Embryonic facial prominence (tissue), 1 donor: ENCODE data around the gene HPS4.
"Not testable (repeated sequence)": the region's sequence is repeated elsewhere in the genome, so short reads cannot be mapped to it uniquely, and the experiment has no call there.

Source experiments
- DNase-seq: peaks from one replicate; pipeline ENCODE4 v3.0.0-alpha.2; 2016; ENCODE audit errors: extremely low spot score

The HPS4 gene

DNA sequence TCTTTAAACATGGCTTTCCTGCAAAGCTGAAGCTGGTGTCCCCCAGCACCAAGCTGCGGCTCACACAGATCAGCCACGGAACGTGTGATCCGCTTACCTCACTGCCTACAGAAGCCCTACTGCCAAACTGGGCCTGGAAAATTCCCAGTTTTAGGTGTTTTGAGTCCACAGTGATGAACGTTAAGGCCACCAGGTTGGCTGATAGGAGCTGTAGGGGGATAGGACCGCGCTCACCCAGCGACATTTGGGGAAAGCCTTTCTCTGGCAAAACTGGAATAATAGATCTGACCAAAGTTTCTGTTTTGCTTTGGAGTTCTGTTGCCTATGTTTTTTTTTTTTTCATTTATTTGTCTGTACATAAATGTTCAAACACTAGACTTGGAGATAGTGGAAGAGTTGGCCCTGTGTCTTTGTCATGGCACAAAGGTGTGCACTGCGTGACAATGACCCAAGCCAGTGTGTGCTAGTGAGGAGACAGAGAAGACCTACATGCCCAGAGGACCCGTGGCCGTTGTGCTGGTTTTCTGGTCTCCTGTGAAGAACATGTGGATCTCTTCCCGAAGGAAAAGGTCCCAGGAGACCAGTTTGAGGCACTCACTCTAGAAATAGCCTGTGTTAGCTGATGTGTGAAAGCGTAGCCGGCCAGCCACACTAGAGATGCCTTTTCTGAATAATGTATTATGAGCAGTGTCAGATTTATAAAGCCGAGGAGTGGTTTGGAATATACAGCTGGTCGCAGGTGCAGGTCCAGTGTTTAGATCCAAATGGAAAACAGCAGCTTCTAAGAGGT lies 39.5 kb downstream of the HPS4 start:
- DNase-seq: no peak

DNA sequence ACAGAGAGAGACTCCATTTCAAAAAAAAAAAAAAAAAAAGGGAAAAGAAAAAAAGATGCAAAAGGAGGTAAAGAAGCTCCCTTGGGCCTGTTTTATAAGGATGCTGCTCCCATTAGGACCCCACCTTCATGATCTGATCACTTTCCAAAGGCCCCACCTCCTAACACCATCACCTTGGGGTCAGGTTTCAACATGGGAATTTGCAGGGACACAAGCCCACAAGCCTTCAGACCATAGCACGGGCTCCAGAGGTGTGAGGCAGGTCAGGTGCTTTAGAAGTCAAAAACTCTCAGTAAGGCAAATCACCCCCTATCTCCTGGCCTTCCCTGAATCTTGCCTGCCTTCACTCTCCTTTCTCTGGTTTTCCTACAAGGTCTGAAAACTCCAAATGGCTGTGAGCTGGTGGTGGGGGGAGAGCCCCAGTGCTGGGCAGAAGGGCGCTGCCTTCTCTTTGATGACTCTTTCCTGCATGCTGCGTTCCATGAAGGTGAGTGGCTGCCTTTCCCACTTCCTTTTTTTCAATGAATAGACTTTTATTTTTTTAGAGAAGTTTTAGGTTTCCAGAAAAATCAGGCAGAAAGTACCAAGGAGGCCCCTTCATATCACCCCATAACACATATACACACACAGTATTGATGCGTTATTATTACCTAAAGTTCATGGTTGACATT lies 41.4 kb downstream of the HPS4 start:
- no peak for DNase-seq

DNA sequence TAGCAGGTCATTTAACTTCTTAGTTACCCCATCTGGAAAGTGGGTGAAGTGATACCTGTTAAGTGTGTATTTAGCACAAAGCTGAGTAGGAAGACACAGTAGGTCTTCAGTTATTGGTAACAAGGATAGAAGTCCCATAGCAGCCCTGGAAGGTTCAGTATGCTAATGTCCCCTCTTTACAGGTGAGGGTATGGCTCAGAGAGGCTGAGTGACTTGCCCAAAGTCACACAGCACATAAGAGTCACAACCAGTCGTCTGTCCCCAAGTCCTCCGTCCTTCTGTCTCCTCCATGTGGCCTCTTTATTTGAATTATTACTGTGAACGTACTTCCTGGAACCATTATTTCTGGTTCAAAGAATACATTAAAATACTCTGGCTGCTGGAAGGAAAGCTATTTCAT lies 44.0 kb downstream of the HPS4 start:
- DNase-seq: no peak

DNA sequence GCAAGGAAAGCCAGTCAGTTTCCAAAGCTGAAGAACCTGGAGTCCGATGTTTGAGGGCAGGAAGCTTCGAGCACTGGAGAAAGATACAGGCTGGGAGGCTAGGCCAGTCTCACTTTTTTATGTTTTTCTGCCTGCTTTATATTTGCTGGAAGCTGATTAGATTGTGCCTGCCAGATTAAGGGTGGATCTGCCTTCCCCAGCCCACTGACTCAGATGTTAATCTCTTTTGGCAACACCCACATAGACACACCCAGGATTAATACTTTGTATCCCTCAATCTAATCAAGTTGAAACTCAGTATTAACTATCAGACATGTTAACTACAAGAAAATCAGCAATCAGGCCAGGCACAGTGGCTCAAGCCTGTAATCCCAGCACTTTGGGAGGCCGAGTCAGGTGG lies 44.8 kb downstream of the HPS4 start:
- DNase-seq: not testable (repeated sequence)

DNA sequence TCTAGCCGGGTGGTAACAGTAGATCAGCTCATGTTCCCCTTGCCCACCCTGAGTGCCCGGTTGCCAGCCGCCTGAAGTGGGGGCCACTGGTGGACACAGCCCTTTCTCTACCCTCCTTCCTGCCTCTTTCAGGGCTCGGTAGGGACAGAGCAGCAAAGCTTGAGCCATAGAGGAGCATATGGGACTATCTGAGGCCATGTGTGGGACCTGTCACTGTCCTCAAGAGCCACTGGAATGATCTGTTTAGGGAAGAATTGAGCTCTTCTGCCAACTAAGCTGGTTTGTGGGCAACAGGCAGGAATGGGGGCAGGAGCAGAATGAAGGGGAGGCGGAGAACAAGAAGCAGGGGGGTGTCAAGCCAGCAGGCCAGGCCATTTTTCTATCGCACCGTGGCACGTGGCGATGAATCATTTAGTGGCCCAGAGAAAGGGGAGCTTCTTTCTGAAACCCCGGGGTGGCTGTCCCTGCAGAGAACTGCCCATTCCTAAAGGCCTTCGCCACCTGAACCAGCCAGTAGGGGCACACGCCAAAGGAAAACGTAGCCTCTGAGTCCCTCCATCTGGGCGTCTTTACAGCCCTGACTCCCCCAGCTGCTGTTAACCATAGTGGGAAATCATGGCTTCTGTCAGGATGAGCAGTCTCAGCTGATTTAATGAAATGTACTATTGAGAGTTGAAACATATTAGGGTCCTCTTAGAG lies 45.7 kb downstream of the HPS4 start:
- DNase-seq: no peak

DNA sequence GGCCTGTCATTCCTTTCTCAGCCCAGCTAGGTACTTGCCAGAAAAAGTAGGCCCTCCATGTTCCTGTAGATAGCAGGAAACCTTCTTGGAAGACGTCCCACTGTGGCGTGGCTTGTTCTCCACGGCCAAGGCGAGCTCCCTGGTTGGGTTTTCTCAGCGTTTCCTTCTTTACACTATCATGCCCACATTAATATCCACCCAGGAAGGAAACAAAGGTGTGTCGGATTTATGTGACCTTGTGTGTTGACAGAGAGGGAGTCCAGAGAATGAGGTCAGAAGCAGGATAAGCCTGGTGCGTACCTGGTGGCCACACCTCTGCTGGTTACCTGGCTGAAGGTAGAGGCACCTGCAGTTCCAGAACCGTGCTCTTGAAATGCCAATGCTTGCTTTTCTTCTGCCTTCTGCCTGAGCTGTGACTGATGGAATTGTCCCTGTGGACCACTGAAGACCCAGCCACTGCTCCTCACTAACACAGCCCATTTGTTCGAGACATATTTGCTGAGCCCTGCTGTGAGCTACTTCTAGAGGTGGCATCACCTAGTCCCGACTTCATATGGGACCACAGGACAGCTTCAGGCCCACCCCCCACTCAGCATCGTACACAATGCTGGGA lies 46.6 kb downstream of the HPS4 start:
- DNase-seq: no peak

DNA sequence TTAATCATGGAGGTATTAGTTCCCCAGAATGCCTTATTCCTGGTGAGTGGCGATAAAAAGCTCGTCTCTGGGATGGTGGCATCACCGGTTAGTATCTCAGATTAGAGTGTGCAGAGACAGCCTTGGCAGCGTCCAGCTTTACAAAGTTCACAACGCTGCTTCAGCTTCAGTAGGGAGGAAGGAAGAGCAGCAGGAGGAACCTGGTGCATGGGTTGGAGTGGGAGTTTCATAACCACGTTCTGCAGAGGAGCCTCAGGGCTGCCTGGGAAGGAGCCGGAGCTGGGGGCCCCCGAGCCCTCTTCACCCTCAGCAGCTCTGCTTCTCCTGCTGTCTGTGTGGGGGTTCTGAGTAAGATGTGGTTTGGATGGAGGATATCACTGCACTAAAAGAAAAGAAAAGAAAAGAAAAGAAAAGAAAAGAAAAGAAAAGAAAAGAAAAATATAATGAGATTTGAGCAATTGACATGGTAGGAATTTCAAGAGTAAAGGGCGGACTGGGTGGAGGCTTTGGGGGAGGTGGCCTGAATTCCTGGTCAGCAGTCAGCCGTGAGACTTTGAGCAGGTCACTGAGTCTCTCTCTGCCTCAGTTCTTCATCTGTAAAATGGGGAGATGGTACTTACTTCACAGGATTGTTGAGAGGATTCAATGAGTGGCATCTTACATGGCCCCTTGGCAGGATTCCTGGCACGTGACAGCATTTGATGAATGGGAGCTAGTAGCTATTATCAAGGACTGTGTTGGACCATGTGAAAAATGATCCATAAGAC lies 48.1 kb downstream of the HPS4 start:
- no peak for DNase-seq

DNA sequence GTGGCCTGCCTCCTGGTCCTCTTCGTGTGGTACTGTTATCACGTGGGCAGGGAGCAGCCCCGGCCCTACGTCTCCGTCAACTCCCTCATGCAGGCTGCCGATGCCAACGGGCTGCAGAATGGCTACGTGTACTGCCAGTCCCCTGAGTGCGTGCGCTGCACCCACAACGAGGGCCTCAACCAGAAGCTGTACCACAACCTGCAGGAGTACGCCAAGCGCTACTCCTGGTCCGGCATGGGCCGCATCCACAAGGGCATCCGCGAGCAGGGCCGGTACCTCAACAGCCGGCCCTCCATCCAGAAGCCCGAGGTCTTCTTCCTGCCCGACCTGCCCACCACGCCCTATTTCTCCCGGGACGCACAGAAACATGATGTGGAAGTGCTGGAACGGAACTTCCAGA lies 49.8 kb downstream of the HPS4 start:
- no peak for DNase-seq

DNA sequence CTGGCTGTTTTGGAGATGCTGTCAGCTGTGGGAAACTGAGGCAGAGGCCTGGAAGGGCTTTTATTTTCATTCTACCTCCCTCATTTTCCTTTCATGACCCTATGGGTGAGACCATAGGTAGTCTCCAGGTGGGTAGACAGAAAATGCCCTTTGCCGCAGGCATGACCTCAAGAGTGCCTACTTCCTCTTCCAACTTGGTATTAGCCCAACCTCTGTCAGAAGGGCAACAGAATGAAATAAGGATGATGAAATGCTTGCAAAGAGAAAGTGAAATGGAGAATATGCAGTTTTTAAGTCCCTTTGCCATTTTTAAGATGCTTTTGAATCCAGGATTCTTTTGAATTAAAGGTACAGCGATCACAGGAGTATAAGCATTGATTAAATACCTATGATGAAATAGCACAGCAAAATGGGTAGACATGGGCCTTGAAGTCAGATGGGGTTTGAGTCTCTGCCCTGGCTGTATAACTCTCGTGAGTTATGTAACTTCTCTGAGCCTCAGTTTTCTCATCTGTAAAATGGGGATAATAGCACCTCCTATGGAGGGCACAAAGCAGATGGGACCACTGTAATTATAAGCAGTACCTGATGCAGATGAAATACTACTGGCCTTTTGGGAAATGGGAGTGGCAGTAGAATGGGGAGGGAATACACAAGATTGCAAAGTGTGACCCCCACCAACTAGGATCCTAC lies 50.8 kb downstream of the HPS4 start:
- DNase-seq: no peak

DNA sequence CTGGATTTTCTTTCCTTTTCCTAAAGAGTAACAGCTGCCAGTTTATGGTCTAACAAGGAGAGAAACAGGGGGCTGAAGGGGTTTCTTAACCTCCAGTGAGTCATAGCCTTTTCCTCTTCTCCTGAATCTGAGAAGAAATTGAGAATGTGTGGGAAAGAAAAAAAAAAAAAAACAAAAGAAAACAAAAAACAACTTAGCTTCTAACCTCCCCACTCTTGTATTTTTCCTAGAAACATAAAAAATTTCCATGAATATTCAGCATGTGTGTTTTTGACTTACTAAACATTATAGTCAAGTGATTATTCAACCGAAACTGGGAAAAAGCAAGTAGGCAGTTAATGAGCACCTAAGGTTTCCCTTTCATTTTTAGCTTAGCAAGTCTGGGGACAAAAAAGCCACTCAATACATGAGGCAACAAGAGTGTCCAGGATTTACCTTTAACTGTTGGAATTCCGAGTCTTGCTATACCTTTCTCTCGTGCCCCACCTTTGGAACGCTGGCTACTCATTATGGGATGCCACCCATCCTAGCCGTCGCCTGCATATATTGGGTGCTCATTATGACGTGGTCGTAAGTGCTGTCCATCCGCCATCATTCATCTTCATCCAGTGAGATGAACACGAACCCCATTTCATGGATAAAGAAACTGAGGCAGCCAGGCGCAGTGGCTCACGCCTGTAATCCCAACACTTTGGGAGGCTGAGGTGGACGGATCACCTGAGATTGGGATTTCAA lies 52.2 kb downstream of the HPS4 start:
- no peak for DNase-seq

DNA sequence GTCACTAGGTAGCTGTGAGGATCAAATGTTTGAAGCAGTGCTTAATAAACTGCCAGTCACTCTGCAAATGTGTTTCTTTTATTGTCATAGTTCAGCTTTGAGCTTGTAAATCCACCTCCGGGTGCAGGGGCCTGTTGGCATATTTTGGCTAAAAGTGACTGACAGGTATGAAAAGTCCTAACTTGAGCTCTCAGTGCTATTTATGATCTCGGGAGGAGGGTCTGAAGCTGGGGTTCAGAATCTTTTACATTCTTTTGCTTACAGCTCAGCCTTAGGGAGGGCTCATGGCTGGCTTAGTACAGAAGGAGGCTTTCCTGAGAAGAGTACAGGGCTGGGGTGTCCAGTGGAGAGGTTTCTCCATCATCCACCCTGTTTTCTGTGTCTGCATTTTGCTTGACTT lies 53.0 kb downstream of the HPS4 start:
- no peak for DNase-seq

DNA sequence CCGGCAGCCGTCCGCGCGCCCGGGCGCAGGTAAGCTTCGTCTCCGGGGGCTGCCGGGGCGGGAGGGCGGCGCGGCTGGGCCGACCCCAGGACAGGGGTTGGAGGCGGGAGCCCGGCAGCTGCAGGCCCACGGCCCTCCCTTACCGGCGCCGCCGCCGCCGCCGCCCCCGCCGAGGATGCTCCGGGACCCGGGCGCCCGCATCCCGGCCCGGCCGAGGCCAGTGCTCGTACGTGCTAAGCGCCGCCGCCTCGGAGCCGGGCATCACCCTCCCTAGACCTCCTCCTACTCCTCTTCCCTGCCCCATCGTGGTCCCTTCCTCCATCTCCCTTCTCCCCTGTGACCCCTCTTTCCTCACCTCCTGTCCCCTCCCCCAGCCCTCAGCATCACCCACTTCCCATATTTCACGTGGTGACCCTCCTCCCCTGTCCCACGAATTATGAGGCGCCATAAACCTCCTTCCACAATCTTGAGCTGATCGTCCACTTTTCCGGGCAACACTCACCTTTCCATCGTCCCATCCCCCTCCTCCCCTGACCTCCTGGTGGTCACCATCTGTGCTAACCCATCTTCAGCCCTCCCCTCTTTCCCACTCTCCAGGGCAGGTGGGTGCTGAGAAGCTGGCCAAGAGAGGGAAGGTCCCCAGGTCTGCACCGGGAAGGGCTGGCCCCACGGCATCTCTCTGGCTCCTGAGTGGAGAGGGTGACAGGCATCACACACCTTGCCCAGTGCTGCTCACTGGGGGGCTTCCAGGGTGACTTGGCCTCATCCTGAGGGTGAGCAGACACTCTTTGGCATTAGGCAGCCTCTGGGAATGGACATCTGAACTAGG lies 53.9 kb downstream of the HPS4 start:
- no peak for DNase-seq

DNA sequence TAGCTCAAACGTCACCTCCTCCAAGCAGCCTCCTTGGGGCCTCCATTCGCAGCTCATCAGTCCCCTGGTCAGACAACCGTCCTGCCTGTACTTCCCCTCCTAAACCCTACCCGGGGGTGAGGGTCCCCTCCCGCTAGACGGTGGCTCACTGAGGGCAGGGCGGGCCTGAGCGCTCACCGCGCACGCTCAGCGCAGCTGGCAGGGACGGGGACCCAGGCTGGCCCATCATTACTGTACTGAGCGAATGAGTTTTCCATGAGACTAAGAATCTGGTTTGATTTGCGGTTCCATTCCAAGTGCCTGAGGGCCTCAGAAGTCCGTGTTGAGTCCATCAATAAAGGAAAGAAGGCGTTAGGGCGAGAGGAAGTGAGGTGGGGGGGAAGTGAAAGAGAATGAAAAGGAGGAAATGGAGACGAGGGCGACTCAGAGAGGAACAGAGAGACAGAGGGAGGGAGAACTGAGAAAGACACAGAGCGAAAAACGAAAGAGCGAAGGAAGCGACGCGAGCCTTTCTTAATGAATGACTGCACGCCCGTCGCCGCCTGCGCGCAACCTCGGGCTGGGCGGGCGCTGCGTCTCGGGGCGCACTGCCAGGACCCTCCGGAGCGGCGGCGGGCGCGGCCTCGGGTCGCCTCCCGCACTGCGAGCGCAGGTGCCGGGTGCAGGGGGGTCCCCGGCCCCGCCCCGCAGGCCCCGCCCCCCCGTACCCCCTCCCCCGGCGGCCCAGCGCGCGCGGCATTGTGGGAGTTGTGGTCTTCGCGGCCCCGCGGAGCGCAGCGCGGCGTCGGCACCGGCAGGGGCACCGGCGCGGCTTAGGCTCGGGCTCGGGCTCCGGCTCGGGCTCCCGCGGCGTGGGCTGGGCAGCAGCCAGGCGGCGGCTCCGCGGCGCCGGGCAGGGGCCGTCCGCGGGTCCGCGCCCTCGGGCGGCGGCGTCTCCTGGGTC lies 54.8 kb downstream of the HPS4 start, which contains the start of gene ASPHD2:
Gene ASPHD2, plus strand, starts transcription at position 746 of the 943 bp plus-strand sequence. CDS start 4,356 bp downstream, outside the sequence.
- DNase-seq: peak; percentile 61

DNA sequence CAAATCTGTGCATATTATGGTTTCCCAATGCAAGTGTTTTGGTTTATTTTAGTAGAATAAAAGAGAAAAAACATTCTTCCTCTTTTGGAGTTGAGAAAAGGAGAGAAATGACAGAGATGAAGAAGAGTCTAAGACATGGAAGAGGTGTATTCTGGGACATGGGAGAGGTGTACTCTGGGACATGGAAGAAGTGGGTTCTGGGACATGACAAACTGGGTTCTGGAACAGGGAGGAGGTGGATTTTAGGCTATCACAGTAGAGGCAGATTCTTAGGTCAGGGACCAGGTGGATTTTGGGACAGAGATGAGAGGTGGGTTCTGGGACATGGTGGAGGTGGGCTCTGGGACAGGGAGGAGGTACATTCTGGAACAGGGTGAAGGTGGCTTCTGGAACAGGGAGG lies 56.7 kb downstream of the HPS4 start:
- DNase-seq: no peak

DNA sequence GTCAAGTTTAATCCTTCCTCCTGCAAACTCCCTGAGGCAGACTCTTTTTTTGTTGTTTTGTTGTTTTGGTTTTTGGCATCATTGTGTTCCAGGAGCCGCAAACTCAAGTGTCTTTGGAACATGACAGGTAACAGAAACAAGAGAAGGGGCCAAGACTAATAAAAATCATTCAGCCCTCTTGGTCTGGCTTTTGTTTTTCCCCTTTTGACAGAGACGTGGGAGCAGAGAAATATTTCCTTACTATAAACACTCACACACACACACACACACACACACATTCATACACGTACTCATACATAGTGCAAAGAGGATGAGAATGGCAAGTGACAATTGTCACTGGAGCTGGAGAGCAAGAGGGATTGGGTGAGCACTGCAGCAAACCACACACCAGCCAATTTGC lies 65.0 kb downstream of the HPS4 start:
- DNase-seq: no peak

DNA sequence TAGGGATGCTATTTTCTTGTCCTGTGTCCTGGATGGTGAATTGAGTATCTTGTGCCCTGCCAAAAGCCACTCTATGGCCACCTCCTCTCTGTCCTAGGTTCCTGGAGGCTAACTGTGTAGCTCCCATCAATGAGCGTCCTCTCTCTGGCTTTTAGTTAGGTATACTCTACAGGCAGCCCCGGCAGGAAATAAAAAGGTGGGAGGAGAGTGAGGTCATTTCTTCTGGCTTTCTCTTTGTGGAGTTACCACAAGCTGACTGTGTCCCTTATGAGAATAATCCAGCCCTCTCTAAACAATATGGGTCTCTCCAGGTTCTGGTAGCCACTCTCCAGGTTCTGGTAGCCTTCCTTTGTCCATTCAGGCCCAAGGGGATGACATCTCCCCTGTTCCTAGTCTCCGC lies 66.2 kb downstream of the HPS4 start:
- DNase-seq: no peak

DNA sequence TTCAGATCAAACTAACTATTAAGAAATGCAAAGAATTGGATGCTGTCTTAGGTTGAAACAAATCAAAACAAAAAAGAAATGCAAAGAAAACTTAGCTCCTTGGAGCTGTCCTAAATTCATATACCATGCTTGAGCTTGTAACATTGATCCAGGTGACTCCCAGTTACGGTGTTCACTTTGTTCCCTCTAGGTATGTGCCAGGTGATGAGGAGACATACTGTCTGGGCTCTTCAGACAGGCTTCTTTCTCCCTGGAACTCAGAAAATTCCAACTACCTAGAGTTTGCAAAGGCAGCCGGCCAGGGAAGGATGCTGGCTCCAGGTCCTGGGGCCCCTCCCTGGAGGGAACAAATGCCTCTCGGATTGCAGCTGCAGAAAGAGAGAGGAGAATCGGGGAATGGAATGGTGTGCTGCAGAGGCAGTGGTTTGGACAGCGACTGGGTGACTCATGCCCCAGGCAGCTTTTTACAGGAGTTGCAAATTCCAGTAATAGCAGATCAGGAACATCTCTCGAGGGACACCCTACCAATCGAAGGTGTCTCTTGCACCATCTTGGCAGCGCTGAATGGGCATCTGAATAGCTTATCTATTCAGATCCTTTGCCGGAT lies 66.8 kb downstream of the HPS4 start:
- DNase-seq: no peak

DNA sequence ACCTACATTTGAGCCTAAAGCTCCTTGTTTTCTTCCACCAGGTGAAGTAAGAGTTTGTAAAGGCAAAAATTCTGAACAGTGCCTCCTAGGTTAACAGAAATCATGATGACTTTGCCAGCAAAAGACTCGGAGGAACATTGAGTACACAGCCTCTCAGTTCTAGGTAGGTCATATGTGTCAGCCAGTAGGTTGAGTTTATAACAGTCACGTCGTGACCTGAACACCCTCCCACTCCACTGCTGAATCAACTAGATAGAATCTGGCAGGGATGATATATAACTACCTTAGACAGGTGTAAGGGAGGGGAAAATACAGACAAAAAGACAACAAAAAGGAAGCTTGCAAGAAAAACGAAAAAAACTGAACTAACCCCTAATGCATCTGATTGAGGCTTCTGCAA lies 67.3 kb downstream of the HPS4 start:
- DNase-seq: no peak
